HG03280 (cell line): ENCODE results near the gene RREB1.
A peak's percentile ranks its signal among the peaks of the same experiment; 100 is the strongest.

ENCODE experiments used
- ATAC-seq: cut with Tn5 transposase; IDR thresholded peaks from one replicate; pipeline ENCODE4 v1.9.1; 2021; ENCODE audit warnings: mild to moderate bottlenecking, moderate library complexity; ENCODE audit not compliant: unreplicated experiment

Gene RREB1

GRCh38 chr6:7124636-7125035 is 16.9 kb downstream of the RREB1 start:
- no peak for ATAC-seq

GRCh38 chr6:7125290-7125689 is 17.5 kb downstream of the RREB1 start:
- no peak for ATAC-seq

- no peak for ATAC-seq
Measured at GRCh38 chr6:7126754-7127153, 19.0 kb downstream of the RREB1 start.

- ATAC-seq = no peak
Measured at GRCh38 chr6:7127680-7128079, 19.9 kb downstream of the RREB1 start.

- ATAC-seq = no peak
Measured at GRCh38 chr6:7129360-7129759, 21.6 kb downstream of the RREB1 start.

- no peak for ATAC-seq
Measured at GRCh38 chr6:7129784-7130569, 22.2 kb downstream of the RREB1 start.

GRCh38 chr6:7131390-7131789 is 23.6 kb downstream of the RREB1 start:
- no peak for ATAC-seq

GRCh38 chr6:7132398-7133035 is 24.8 kb downstream of the RREB1 start:
- no peak for ATAC-seq

- ATAC-seq = no peak
Measured at GRCh38 chr6:7134999-7135745, 27.4 kb downstream of the RREB1 start.

- ATAC-seq = no peak
Measured at GRCh38 chr6:7135755-7136154, 28.0 kb downstream of the RREB1 start.

- ATAC-seq = peak; percentile 40
Measured at GRCh38 chr6:7136859-7137334, 29.1 kb downstream of the RREB1 start.

GRCh38 chr6:7137335-7138045 is 29.7 kb downstream of the RREB1 start:
- ATAC-seq = peak; percentile 39

- ATAC-seq = no peak
Measured at GRCh38 chr6:7138046-7138531, 30.3 kb downstream of the RREB1 start.

- ATAC-seq = no peak
Measured at GRCh38 chr6:7138921-7139358, 31.2 kb downstream of the RREB1 start.

GRCh38 chr6:7139835-7140470 is 32.2 kb downstream of the RREB1 start:
- ATAC-seq = no peak

- peak; percentile 52 for ATAC-seq
Measured at GRCh38 chr6:7140631-7141378, 33.0 kb downstream of the RREB1 start.

- ATAC-seq = no peak
Measured at GRCh38 chr6:7142228-7142801, 34.6 kb downstream of the RREB1 start.

GRCh38 chr6:7142918-7143475 is 35.2 kb downstream of the RREB1 start:
- no peak for ATAC-seq

GRCh38 chr6:7143476-7143974 is 35.8 kb downstream of the RREB1 start:
- ATAC-seq = no peak
